WERI-Rb-1 (cell line): ENCODE data around the gene C1orf216.

Experiments
- DNase-seq: peaks from one replicate; pipeline ENCODE4 v3.0.0-alpha.2; 2020
- H3K27ac ChIP-seq: fragments of 250-450 bp; sonication (Bioruptor Pico); 2 replicates; pipeline ENCODE4 v1.5.1; 2020; ENCODE audit warnings: mild to moderate bottlenecking, moderate library complexity
- H3K27me3 ChIP-seq: fragments of 250-450 bp; sonication (Bioruptor Pico); 2 replicates; pipeline ENCODE4 v1.5.1; 2021; ENCODE audit warnings: mild to moderate bottlenecking, low read depth, moderate library complexity; ENCODE audit not compliant: insufficient read depth, severe bottlenecking
- H3K36me3 ChIP-seq: fragments of 250-450 bp; sonication (Bioruptor Pico); 2 replicates; pipeline ENCODE4 v1.5.1; 2020; ENCODE audit warnings: mild to moderate bottlenecking, moderate library complexity
- H3K4me3 ChIP-seq: 2 replicates; pipeline ENCODE4 v1.5.1; 2011; ENCODE audit warnings: low read depth, mild to moderate bottlenecking, control low read depth, low read length
- H3K9me3 ChIP-seq: fragments of 250-450 bp; sonication (Bioruptor Pico); 2 replicates; pipeline ENCODE4 v1.5.1; 2021; ENCODE audit warnings: mild to moderate bottlenecking, moderate library complexity; ENCODE audit not compliant: severe bottlenecking
- TF ChIP-seq, protein P1 (sequence below): IDR thresholded peaks from 2 replicates; pipeline ENCODE4 v1.5.1; 2011; ENCODE audit warnings: low read depth, mild to moderate bottlenecking, control low read depth, inconsistent platforms, low read length

Gene C1orf216

DNA sequence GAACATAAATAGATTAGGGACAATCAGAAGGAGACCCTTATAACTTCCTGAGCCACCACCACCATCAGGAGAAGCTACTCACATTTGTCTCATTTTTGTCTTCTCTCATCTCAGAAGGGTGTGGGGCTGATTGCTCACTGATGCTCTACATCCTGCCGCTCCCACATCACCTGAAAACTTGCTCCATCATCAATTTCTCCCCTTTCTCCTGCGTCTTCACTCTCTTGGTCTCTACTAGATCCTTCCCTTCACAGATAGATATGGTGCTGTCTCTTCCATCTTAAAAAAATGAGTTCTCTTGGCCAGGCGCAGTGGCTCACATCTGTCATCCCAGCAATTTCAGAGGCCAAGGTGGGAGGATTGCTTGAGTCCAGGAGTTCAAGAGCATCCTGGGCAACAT, 38.4 kb downstream of the C1orf216 start:
- Histone ChIP-seq H3K36me3 (no peaks in the 10 kb centered on the region), H3K27me3 (no peaks in the 10 kb centered on the region), H3K4me3 (no peak overlapping the region), H3K27ac (no peak overlapping the region), H3K9me3 (no peaks in the 10 kb centered on the region)
- TF ChIP-seq, protein P1, sequence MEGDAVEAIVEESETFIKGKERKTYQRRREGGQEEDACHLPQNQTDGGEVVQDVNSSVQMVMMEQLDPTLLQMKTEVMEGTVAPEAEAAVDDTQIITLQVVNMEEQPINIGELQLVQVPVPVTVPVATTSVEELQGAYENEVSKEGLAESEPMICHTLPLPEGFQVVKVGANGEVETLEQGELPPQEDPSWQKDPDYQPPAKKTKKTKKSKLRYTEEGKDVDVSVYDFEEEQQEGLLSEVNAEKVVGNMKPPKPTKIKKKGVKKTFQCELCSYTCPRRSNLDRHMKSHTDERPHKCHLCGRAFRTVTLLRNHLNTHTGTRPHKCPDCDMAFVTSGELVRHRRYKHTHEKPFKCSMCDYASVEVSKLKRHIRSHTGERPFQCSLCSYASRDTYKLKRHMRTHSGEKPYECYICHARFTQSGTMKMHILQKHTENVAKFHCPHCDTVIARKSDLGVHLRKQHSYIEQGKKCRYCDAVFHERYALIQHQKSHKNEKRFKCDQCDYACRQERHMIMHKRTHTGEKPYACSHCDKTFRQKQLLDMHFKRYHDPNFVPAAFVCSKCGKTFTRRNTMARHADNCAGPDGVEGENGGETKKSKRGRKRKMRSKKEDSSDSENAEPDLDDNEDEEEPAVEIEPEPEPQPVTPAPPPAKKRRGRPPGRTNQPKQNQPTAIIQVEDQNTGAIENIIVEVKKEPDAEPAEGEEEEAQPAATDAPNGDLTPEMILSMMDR = no peak
- DNase-seq = no peak

DNA sequence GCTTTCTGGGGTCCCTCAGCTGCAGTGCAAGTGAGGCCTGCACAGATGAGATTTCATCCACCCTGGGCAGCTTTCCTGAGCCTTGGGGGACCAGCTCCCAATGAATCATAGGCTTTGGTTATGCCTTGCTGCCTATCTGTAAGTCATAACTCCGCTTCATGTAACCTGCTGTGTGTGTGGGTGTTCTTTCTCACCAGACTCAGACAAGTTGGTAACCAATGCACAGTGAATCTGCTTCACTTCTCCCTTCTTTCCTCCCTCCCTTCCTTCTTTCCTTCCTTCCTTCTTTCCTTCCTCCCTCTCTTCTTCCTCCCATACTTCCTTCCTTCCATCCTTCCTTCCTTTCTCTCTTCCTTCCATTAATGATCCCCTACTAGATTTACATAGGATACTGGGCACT, 42.9 kb downstream of the C1orf216 start:
- H3K4me3 ChIP-seq = no peak overlapping the region
- no peak for DNase-seq
- no peak overlapping the region; the same call in 1 of the 2 replicates for H3K27ac ChIP-seq
- H3K9me3 ChIP-seq = no peaks in the 10 kb centered on the region
- TF ChIP-seq, protein P1 = no peak
- H3K36me3 ChIP-seq = no peaks in the 10 kb centered on the region
- no peaks in the 10 kb centered on the region for H3K27me3 ChIP-seq

DNA sequence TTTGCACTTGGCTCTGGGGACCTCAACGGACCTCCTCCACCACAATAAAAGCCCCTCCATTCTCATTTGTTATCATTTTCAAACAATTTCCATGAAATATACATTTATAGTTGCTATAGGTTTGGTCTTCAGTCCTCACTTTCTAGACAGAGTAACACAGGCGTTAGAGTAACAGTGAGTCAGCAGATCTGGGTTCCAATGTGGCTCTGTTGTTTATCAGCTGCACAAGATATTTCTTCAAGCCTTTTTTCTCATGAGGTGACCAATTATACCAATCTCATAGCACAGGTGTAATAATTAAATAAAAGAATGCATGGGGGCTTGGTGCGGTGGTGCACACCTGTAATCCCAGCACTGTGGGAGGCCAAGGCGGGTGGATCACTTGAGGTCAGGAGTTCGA, 44.6 kb downstream of the C1orf216 start:
- no peak overlapping the region for H3K4me3 ChIP-seq
- no peak overlapping the region for H3K27ac ChIP-seq
- no peaks in the 10 kb centered on the region for H3K9me3 ChIP-seq
- no peak for DNase-seq
- no peaks in the 10 kb centered on the region for H3K27me3 ChIP-seq
- no peaks in the 10 kb centered on the region for H3K36me3 ChIP-seq
- TF ChIP-seq, protein P1 = no peak

DNA sequence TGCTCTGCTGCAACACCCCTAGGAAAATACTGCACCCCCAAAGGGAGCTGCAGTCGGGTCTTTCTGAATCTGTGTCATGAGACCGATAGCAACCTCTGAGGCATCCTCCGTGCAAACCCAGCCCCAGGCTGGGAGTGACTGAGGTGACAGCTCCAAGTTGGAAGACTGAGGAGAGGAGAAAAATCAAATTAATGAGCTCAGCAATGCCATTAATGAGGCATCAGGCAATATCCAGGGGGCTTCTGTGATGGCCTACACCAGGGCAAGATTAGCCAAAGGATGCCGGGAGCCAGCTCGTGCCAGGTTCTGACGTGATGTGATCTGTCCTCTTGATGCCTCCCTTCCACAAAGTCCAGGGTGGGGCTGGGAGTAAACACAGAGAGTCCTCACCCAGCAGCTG, 46.6 kb downstream of the C1orf216 start:
- no peaks in the 10 kb centered on the region for H3K27me3 ChIP-seq
- H3K9me3 ChIP-seq = no peaks in the 10 kb centered on the region
- no peaks in the 10 kb centered on the region for H3K36me3 ChIP-seq
- no peak for DNase-seq
- TF ChIP-seq, protein P1 = no peak
- no peak overlapping the region for H3K27ac ChIP-seq
- no peak overlapping the region for H3K4me3 ChIP-seq

DNA sequence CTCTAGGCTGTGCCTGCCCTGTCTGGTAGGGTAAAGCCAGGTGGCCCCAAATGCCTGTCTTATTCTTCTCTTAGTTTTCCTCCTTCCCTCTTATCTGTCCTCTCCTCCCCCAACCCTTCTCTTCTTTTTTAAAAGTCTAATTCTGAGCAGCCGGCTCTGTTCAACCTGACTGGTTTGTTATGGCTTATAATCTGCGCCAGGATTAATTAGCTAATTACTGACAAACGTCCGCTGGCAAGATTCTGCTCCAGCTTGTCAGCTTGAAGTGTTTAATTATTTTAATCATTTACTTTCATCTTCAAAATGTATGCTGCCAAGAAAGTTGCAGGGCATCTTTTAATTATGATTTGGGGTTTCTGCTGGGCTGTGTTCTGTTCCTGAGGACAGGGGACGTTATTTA, 50.2 kb downstream of the C1orf216 start:
- DNase-seq = peak; percentile 48
- Histone ChIP-seq H3K27me3 (no peaks in the 10 kb centered on the region), H3K36me3 (no peaks in the 10 kb centered on the region), H3K27ac (peak overlapping the region; percentile 72), H3K4me3 (no peak overlapping the region; the same call in 1 of the 2 replicates), H3K9me3 (no peaks in the 10 kb centered on the region)
- TF ChIP-seq, protein P1 = no peak

DNA sequence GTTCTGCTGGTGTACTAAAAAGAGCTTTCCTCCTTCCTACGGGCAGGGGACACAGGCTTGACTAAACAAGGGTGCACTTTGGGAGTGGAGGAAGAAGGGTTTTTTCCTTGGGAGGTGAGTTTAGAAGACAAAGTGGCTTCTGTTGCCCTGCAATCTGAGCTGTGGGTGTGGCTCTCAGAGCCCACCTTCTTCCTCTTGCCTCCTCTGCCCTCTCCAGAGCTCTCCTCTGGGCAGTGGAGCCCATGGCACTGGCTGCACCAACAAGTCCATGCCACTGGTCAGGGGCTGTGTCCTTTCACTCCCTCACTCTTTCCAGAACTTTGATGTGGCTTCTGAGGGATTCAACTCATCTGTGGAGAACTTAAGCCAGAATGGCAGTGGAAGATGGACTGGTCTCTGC, 51.8 kb downstream of the C1orf216 start:
- Histone ChIP-seq H3K9me3 (no peaks in the 10 kb centered on the region), H3K4me3 (no peak overlapping the region), H3K27me3 (no peaks in the 10 kb centered on the region), H3K36me3 (no peaks in the 10 kb centered on the region), H3K27ac (no peak overlapping the region)
- DNase-seq = no peak
- TF ChIP-seq, protein P1 = no peak
